ENCODE data around the gene KISS1R.

The KISS1R gene

DNA sequence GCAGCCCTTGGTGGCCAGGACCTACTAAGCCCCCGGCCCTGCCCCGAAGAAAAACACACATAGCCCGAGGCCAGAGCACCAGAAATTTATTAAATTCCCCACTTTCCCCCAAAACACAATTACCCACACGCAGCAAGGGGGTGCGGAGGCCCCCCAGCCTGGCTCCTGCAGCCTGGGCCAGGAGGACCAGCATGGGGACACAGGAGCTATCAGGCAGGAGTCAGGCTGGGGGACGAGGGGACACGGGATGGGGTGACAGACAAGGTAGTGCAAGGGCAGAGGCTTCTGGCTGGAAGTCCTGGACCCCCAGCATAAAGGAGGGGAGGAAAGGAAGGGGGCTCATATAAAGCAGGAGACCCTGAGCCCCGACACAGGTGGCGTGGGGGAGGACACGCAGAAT, 20.7 kb upstream of the KISS1R start:
- TF ChIP-seq ESRRG (CRISPR knock-in tag; IDR thresholded peaks at IDR 0.05), result no peak
- no peak for TF ChIP-seq ZFP3 (CRISPR knock-in tag; IDR thresholded peaks at IDR 0.05)
- TF ChIP-seq ZNF8 (CRISPR knock-in tag; IDR thresholded peaks at IDR 0.05), result no peak
- TF ChIP-seq, protein P1, sequence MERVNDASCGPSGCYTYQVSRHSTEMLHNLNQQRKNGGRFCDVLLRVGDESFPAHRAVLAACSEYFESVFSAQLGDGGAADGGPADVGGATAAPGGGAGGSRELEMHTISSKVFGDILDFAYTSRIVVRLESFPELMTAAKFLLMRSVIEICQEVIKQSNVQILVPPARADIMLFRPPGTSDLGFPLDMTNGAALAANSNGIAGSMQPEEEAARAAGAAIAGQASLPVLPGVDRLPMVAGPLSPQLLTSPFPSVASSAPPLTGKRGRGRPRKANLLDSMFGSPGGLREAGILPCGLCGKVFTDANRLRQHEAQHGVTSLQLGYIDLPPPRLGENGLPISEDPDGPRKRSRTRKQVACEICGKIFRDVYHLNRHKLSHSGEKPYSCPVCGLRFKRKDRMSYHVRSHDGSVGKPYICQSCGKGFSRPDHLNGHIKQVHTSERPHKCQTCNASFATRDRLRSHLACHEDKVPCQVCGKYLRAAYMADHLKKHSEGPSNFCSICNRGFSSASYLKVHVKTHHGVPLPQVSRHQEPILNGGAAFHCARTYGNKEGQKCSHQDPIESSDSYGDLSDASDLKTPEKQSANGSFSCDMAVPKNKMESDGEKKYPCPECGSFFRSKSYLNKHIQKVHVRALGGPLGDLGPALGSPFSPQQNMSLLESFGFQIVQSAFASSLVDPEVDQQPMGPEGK (CRISPR knock-in tag; IDR thresholded peaks at IDR 0.05; ENCODE audit: borderline replicate concordance), result no peak
- TF ChIP-seq, protein P2, sequence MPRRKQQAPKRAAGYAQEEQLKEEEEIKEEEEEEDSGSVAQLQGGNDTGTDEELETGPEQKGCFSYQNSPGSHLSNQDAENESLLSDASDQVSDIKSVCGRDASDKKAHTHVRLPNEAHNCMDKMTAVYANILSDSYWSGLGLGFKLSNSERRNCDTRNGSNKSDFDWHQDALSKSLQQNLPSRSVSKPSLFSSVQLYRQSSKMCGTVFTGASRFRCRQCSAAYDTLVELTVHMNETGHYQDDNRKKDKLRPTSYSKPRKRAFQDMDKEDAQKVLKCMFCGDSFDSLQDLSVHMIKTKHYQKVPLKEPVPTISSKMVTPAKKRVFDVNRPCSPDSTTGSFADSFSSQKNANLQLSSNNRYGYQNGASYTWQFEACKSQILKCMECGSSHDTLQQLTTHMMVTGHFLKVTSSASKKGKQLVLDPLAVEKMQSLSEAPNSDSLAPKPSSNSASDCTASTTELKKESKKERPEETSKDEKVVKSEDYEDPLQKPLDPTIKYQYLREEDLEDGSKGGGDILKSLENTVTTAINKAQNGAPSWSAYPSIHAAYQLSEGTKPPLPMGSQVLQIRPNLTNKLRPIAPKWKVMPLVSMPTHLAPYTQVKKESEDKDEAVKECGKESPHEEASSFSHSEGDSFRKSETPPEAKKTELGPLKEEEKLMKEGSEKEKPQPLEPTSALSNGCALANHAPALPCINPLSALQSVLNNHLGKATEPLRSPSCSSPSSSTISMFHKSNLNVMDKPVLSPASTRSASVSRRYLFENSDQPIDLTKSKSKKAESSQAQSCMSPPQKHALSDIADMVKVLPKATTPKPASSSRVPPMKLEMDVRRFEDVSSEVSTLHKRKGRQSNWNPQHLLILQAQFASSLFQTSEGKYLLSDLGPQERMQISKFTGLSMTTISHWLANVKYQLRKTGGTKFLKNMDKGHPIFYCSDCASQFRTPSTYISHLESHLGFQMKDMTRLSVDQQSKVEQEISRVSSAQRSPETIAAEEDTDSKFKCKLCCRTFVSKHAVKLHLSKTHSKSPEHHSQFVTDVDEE (CRISPR knock-in tag; IDR thresholded peaks at IDR 0.05), result no peak
- no peak for TF ChIP-seq OSR1 (CRISPR knock-in tag; IDR thresholded peaks at IDR 0.05)
- TF ChIP-seq, protein P3, sequence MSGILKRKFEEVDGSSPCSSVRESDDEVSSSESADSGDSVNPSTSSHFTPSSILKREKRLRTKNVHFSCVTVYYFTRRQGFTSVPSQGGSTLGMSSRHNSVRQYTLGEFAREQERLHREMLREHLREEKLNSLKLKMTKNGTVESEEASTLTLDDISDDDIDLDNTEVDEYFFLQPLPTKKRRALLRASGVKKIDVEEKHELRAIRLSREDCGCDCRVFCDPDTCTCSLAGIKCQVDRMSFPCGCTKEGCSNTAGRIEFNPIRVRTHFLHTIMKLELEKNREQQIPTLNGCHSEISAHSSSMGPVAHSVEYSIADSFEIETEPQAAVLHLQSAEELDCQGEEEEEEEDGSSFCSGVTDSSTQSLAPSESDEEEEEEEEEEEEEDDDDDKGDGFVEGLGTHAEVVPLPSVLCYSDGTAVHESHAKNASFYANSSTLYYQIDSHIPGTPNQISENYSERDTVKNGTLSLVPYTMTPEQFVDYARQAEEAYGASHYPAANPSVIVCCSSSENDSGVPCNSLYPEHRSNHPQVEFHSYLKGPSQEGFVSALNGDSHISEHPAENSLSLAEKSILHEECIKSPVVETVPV (CRISPR knock-in tag; IDR thresholded peaks at IDR 0.05), result no peak
- no peak for TF ChIP-seq BACH2 (CRISPR knock-in tag; IDR thresholded peaks at IDR 0.05; ENCODE audit: borderline replicate concordance)
- TF ChIP-seq ISL1 (CRISPR knock-in tag; IDR thresholded peaks at IDR 0.05), result no peak
- no peak for TF ChIP-seq ZC3H10 (CRISPR knock-in tag; IDR thresholded peaks at IDR 0.05)
- no peak for TF ChIP-seq TOX (CRISPR knock-in tag; IDR thresholded peaks at IDR 0.05; ENCODE audit: borderline replicate concordance)
- TF ChIP-seq PPARA (CRISPR knock-in tag; IDR thresholded peaks at IDR 0.05; ENCODE audit: borderline replicate concordance), result no peak
- no peak for TF ChIP-seq ZNF70 (CRISPR knock-in tag; IDR thresholded peaks at IDR 0.05)
- TF ChIP-seq, protein P4, sequence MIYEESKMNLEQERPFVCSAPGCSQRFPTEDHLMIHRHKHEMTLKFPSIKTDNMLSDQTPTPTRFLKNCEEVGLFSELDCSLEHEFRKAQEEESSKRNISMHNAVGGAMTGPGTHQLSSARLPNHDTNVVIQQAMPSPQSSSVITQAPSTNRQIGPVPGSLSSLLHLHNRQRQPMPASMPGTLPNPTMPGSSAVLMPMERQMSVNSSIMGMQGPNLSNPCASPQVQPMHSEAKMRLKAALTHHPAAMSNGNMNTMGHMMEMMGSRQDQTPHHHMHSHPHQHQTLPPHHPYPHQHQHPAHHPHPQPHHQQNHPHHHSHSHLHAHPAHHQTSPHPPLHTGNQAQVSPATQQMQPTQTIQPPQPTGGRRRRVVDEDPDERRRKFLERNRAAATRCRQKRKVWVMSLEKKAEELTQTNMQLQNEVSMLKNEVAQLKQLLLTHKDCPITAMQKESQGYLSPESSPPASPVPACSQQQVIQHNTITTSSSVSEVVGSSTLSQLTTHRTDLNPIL (CRISPR knock-in tag; IDR thresholded peaks at IDR 0.05; ENCODE audit: low read depth), result no peak
- no peak for TF ChIP-seq ZFP30 (CRISPR knock-in tag; IDR thresholded peaks at IDR 0.05)
- TF ChIP-seq RARB (CRISPR knock-in tag; IDR thresholded peaks at IDR 0.05), result no peak
- no peak for TF ChIP-seq ARNTL (CRISPR knock-in tag; IDR thresholded peaks at IDR 0.05; ENCODE audit: borderline replicate concordance, low read depth)
- TF ChIP-seq, protein P5, sequence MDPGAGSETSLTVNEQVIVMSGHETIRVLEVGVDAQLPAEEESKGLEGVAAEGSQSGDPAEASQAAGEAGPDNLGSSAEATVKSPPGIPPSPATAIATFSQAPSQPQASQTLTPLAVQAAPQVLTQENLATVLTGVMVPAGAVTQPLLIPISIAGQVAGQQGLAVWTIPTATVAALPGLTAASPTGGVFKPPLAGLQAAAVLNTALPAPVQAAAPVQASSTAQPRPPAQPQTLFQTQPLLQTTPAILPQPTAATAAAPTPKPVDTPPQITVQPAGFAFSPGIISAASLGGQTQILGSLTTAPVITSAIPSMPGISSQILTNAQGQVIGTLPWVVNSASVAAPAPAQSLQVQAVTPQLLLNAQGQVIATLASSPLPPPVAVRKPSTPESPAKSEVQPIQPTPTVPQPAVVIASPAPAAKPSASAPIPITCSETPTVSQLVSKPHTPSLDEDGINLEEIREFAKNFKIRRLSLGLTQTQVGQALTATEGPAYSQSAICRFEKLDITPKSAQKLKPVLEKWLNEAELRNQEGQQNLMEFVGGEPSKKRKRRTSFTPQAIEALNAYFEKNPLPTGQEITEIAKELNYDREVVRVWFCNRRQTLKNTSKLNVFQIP (CRISPR knock-in tag; IDR thresholded peaks at IDR 0.05; ENCODE audit: borderline replicate concordance, low read depth), result no peak
- no peak for TF ChIP-seq CSDC2 (CRISPR knock-in tag; IDR thresholded peaks at IDR 0.05)
- TF ChIP-seq TCF4 (CRISPR knock-in tag; IDR thresholded peaks at IDR 0.05; ENCODE audit: borderline replicate concordance), result no peak
- ATAC-seq, result no peak

DNA sequence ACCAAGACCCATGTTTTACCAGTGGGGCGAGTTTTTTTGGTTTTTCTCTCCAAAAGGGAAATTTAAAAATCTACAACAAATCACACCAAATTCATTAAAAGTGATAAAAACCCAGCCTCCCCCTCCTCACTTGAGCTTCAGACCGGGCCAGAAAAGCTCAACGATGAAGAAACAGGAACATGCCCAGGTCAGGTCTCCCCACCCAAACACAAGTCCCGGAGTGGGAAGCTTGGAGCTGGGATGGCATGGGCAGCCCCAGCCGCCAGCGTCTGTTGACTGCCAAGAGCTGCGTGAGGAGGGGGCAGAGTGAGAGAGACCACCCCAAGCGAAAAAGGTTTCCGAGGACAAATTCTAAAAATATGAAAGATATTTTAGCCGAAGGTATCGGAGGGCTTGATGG, 20.1 kb upstream of the KISS1R start:
- no peak for ATAC-seq
- no peak for TF ChIP-seq CSDC2 (CRISPR knock-in tag; IDR thresholded peaks at IDR 0.05)
- TF ChIP-seq ZNF70 (CRISPR knock-in tag; IDR thresholded peaks at IDR 0.05), result no peak
- TF ChIP-seq SNAI2 (CRISPR knock-in tag; IDR thresholded peaks at IDR 0.05), result no peak
- no peak for TF ChIP-seq ZNF565 (CRISPR knock-in tag; conservative IDR thresholded peaks at IDR 0.05; ENCODE audit: low read depth)
- no peak for TF ChIP-seq ZC3H10 (CRISPR knock-in tag; IDR thresholded peaks at IDR 0.05)
- no peak for TF ChIP-seq TOX (CRISPR knock-in tag; IDR thresholded peaks at IDR 0.05; ENCODE audit: borderline replicate concordance)
- TF ChIP-seq RARB (CRISPR knock-in tag; IDR thresholded peaks at IDR 0.05), result no peak
- TF ChIP-seq, protein P1 (CRISPR knock-in tag; IDR thresholded peaks at IDR 0.05; ENCODE audit: borderline replicate concordance), result no peak
- TF ChIP-seq ZFP3 (CRISPR knock-in tag; IDR thresholded peaks at IDR 0.05), result no peak
- TF ChIP-seq OSR1 (CRISPR knock-in tag; IDR thresholded peaks at IDR 0.05), result no peak
- TF ChIP-seq GLIS3 (CRISPR knock-in tag; IDR thresholded peaks at IDR 0.05), result no peak
- TF ChIP-seq, protein P4 (CRISPR knock-in tag; IDR thresholded peaks at IDR 0.05; ENCODE audit: low read depth), result no peak
- no peak for TF ChIP-seq ISL1 (CRISPR knock-in tag; IDR thresholded peaks at IDR 0.05)
- TF ChIP-seq, protein P5 (CRISPR knock-in tag; IDR thresholded peaks at IDR 0.05; ENCODE audit: borderline replicate concordance, low read depth), result no peak
- no peak for TF ChIP-seq TCF4 (CRISPR knock-in tag; IDR thresholded peaks at IDR 0.05; ENCODE audit: borderline replicate concordance)
- TF ChIP-seq BACH2 (CRISPR knock-in tag; IDR thresholded peaks at IDR 0.05; ENCODE audit: borderline replicate concordance), result no peak
- no peak for TF ChIP-seq ZNF8 (CRISPR knock-in tag; IDR thresholded peaks at IDR 0.05)
- TF ChIP-seq ESRRG (CRISPR knock-in tag; IDR thresholded peaks at IDR 0.05), result no peak

All from SK-N-SH treated with all-trans-retinoic acid at 6 μM for 48 hours (cell line).